NCI-H2196 treated with DMSO at 0.1 percent for 48 hours (cell line): ENCODE results near the gene LRCOL1.

Experiments
- DNase-seq: peaks from one replicate; lab custom pipeline; 2025; ENCODE audit not compliant: unreplicated experiment; lab: John Stamatoyannopoulos, UW

Gene LRCOL1

DNA sequence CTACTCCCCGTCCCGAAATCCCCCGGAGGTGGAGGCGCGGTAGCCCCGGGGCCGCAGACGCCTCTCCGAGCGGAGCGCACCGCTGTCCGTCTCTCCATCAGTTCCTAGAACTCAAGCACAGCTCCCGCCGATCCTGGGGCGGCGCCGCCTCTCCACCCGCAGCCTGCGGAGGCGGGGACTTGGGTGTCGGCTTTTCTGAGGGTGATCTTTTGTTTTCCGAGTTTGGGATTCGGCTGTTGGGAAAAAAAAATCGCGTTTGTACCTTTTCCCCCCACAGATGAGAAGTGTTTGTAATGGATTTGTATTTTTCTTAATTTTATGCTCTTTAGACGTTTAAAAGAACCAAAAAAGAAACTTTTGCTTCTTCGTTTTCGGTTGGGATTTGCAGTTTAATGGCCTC lies 26.6 kb downstream of the LRCOL1 start:
- DNase-seq: no peak

DNA sequence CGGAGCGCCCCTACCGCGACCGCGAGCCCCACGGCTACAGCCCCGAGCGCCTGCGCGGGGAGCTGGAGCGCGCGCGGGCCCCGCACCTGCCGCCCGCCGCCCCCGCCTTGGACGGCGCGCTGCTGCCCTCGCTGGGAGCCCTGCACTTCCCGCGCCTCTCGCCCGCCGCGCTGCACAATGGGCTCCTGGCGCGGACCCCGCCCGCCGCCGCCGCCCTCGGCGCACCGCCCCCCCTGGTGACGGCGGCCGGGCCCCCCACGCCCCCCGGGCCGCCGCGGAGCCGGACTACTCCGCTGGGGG lies 27.0 kb downstream of the LRCOL1 start:
- no peak for DNase-seq

DNA sequence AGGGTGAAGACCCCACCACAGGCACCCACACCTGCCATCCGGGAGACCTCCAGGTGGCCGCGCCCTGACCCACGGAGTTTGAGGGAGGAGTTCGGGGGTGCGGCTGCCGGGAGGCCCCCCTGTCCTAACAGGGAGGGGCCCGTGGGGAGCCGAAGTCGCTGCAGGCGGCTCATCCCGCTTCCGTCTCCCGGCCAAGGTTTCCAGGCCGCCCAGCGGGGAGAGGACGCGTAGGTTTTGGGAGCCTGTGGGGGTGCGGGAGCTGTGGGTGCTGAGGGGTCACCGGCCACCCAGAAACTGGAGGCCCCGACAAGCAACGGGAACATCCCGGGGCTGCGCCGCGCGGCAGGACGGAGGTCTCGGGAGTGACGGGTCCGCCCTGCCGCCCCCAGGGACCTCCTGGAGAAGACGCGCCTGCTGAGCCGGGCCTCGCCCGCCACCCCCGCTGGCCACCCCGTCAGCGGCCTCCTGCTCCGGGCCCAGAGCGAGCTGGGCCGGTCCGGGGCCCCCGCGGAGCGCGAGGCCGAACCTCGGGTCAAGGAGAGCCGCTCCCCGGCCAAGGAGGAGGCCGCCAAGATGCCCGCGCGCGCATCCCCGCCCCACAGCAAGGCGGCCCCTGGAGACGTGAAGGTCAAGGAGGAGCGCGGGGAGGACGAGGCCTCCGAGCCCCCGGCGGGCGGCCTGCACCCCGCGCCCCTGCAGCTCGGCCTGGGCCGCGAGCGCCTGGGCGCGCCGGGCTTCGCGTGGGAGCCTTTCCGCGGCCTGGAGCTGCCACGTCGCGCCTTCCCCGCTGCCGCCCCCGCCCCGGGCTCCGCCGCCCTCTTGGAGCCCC lies 27.6 kb downstream of the LRCOL1 start:
- no peak for DNase-seq

DNA sequence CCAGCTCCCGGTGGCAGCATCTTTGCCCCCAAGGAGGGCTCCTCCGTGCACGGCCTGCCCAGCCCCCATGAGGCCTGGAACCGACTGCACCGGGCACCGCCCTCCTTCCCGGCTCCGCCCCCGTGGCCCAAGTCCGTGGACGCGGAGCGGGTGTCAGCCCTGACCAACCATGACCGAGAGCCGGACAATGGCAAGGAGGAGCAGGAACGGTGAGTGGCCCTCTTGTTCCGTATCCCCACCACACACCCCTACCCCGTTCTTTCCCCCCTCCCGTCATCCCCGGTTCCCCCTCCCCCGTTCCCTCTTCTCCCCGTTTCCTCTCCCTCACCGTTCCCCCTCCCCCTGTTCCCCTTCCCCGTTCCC lies 28.3 kb downstream of the LRCOL1 start:
- no peak for DNase-seq

DNA sequence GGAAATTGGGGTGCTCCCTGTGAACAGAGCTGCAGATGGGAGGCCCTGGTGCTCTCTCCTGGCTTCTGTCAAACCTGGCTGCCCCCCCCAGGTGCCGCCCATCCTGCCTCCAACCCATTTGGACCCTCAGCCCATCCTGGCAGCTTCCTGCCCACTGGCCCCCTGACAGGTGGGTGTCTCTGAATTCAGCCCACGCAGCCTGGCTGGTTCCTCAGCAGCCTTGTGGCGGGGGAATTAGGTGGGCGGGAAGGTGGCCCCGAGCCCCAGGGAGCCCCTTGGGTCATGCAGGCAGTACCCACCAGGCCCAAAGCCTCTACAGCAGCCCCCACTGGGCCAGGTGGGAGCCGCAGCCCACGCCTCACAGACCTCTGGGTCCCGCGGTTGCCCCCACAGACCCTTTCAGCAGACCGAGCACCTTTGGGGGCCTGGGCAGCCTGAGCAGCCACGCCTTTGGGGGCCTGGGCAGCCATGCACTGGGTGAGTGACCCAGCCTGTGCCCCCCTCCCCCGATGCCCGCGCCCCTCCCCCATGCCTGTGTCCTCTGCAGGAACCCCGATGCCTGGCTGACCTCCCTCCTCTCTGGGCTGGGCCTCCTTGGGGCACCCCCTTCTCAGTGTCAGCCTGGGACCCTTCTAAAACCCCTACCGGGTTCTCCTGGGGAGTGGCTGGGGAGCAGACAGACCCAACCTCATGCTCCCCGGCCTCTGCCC lies 28.9 kb downstream of the LRCOL1 start:
- no peak for DNase-seq

DNA sequence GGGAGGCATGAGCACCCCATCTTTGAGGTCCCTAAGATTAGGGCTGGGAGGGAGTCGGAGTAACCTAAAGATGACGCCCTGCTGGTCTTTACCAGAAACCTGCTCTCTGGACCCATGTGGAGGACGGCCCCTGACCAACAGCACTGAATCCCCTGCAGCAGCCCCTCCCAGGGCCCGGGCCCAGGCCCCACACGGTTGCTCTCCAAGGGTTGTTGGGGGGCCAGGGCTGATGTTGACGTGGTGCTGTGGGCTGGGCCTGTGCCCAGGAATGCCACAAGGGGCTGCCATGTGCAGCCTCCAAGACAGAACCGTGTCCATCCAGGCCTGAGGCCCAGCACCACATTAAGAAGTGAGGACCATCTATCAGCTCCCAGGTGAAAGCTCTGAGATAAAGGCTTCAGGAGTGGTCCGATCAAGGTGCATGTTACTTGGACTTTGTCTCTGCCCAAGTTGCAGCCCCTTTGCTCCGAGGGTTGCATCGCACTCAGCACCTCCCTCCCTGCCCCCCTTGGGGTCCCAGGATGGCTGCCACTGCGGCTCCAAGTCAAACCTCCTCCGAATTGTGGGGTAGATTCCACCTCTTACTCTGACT lies 29.6 kb downstream of the LRCOL1 start:
- no peak for DNase-seq

DNA sequence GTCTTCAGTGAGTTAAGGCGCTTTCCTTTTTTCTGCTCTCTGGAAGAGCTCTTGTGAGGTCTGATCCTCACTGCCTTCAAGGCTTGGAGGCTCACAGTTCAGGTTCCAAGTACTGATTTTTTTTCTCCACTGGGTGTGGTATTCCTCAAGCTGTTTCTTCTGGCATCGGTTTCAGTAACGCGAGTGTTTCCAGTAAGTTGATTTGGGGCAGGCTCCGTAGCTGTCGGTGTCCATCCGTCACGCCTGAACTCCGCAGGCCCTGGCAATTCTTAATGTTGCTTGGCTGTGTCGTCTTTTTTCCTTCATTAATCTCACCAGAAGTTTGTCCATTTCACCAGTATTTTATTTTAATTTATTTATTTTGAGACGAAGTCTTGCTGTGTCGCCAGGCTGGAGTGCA lies 30.6 kb downstream of the LRCOL1 start:
- no peak for DNase-seq

DNA sequence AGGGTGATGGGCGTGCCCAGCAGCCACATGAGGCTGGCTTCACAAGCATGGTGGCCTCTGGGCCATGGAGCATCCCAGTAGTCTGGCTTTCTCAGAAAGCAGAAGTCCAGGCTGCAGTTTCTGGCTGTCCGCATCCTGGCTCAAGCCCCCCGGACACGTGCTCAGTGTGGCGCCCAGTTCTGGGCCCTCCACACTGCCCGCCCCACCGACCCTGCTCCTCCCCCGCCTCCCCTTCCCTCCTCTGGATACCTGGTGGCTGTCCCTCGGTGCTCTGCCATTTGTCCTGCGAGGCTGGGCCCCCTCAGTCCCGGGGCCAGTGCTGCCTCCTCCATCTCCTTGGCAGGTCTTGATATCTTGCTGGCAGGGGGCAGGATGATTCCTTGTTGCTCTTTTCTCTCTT lies 31.6 kb downstream of the LRCOL1 start:
- DNase-seq: no peak

DNA sequence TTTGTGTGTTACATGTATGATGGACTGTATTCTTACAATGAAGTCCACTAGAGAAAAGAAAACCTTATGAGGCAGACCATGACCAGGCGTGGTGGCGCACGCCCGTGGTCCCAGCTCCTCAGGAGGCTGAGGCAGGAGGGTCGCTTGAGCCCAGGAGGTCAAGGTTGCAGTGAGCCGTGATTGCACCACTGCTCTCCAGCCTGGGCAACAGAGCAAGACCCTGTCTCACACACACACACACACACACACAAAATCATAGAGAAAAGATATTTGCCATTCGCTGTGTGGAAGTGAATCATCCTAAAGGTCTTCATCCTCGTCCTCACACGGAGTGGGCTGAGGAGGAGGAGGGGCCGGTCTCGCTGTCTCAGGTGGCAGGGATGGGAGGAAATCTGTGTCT lies 32.3 kb downstream of the LRCOL1 start:
- DNase-seq: no peak

DNA sequence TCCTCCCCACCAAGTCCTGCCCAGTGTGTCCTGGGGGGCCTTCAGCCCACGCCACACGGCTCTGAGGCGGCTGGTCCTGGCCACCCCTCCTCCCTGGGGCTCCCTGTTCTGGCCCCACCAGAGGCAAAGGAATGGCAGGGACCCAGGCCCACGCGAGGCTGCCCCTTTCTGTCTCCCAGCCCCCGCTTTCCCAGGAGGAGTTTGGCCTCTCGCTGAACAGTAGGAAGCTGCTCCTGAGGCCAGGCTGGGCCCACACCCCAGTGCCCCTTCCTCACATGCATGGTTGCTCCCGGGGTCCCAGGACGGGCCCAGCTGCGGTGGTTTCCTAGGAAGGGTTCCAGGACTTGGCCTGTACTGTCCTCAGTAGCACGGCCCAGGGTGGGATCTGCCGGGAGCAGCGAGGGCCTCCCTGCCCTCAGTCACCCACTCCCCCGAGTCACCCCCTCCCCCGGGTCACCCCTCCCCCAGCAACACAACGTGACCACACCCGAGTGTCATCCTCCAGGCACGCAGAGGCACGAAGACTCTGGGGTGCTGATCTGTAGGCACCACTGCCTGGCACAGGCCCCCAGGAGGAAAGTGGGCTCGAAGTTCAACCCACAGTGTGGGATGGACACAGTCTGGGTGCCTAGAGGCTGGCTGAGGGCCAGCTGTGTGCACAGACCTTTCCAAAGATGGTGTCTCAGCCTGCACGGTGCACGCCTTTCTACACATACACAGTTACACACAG lies 33.0 kb downstream of the LRCOL1 start:
- no peak for DNase-seq

DNA sequence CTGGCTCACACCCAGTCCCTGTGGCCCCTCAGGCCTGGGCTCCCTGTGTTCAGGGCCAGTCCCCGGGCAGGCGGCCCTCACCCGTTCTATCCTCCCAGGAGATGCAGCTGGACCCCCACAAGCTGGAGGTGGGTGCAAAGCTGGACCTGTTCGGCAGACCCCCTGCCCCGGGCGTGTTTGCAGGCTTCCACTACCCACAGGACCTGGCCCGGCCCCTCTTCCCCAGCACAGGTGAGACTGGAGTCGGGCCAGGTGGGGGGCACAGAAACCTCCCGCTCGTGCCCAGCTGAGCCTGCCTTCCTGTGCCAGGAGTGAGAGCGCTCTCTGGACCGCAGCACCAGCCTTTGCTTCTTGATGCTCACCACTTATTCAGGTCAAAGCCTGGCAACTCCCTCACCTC lies 33.7 kb downstream of the LRCOL1 start:
- no peak for DNase-seq

DNA sequence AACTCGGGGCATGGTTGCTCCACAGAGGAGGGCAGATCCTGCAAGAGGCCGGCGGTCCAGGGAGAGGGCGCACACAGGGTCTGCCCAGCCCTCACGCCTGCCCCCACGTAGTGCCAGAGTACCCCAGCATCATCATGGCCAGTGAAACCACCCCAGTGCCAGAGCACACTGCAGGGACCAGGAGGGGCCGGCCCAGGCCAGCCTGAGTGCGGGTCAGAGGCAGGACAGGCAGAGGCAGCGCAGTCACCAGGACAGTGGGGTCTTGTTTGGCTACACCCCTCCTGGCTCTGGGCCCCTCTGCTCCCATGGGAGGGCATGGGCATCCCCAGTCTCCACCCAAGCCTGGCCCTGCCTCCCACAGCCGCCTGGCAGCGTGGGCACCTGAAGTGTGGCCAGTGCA lies 34.7 kb downstream of the LRCOL1 start:
- no peak for DNase-seq

DNA sequence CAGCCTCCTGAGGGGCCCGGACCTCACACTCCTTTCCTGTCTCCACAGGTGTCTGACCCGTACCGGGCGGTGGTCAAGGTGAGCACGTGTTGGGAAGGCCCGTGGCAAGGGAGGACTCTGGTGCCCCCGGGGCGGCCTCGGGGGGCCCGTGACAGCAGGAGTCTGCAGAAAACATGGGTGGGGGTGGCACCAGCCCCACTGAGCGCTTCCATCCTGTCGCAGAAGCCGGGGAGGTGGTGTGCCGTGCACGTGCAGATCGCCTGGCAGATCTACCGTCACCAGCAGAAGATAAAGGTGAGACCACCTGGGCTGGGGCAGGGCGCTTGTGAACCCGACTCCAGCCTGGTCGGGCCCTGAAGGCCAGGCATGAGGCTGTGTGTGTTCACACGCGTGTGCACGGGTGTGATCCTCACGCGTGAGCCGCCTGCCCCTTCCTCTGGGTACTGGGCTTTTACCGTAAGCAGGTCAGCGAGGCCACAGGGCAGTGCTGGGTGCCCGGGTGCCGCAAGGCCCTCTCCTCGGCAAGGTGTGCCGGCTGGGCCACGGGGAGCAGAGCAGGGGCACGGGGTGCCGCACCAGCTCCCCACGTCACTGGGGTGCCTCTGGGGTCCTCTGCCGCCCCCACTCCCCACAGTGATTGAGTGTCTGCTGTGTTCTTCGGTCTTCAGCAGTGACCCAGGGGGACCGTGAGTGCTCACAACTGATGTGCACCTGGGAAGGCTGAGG lies 35.9 kb downstream of the LRCOL1 start:
- no peak for DNase-seq

DNA sequence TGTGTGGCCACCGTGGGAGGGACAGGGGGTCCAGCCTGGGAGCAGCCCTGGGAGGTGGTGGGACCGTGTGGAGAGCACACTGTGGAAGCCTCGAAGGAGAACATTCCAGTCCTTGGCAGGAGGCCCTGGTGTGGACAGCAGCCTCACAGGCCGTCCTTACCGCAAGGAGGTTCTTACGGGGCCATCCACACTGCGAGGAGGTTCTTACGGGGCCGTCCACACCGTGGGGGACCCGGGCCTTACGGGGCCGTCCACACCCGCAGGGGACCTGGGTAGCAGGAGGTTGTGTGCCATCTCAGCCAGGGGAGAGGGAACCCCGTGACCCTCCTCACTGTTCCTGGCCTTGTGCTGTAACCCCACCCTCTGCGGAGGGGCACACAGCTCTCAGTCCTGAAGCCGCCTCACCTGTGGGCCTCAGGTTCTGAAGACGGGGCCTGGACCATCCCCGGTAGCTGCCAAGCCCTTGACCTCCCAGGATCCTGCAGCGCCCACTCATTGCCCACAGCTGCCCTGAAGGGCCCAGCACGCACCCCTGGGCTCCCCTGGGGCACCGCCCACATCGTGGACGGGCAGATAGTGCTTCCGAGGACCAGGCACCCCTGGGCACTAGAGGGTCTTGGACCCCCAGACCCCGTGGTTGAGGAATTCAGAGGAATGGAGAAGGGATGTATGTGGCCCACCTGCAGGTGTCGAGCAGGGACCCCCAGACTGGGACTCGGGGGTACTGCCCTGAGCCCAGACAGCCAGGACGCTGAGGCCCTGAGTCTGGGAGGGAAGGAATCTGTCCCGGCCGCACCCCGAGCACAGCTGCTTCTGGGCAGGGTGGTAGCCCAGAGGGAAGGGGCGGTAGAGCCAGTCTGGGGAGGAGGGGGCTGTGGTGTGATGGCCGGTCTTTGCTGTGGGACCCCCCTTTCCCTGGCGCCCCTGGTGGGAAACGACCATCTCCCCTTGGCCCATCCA lies 37.3 kb downstream of the LRCOL1 start:
- DNase-seq: no peak

DNA sequence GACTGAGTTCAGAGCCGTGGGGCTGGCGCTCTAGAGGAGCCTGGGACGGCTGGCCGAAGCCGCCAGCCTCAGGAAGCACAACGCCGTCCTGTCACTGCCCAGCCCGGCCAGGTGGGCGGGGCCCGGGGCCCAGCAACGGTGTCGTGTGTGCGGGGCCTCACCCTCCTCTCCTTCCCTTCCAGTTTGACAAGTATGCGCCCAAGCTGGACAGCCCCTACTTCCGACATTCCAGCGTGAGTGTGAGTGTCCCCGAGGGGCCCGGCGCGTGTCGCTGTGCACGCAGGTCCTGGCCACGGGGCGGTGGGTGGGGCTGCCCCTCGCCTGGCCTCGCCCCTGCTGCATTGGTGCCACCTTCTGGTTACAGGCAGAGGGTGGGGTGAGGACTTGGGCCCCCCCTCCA lies 38.3 kb downstream of the LRCOL1 start:
- no peak for DNase-seq

DNA sequence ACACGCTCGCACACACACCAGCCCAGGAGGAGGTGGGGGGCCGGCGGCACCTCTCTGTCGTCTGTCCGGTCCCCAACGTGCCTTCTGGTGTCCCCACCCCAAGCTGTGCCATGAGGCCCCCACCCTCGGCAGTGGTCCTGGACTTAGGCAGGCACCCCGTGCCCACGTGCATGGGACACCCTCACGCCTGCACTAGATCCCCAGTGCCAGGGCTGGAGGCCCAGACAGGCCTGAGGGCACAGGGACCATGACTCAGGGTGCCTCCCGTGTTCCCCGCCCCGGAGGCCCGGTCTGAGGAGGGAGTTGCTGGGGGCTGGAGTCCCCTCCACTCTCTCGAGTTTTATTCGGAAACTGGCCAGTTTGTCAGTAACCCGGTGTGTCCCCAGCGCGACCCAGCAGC lies 38.8 kb downstream of the LRCOL1 start:
- DNase-seq: no peak

DNA sequence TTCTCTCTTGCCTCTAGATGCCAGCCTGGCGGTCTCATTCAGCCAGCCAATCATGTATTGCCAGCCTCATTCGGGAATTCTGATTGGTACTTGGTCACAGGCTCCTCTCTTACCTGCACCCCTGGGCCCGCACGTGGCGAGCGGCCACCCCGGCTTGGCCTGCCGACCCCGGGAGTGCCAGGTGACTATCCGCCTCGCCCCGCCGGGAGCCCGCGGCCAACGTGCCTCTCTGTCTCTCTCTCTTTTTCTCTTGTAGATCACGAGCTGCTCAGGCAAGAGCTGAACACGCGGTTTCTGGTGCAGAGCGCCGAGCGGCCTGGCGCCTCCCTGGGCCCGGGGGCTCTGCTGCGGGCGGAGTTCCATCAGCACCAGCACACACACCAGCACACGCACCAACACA lies 39.3 kb downstream of the LRCOL1 start:
- DNase-seq: no peak

DNA sequence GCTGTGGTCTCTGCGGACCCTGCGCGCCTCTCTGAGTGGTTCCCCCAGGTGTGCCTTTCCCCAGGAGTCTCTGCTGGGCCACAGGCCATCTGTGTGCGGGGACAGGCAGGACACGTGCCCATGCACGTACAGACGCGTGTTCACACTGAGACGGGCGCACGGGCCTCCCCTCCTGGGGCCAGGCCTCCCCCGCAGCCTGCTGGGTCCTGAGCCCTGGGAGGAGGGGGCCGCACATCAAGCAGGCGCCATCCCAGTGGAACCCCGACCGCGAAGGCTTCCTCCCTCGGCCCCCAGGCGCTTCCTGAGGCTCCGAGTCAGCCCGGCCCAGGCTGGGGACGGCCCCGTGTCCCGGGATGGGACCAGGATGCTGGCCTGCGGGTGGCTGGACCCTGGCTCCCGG lies 39.7 kb downstream of the LRCOL1 start:
- DNase-seq: no peak

DNA sequence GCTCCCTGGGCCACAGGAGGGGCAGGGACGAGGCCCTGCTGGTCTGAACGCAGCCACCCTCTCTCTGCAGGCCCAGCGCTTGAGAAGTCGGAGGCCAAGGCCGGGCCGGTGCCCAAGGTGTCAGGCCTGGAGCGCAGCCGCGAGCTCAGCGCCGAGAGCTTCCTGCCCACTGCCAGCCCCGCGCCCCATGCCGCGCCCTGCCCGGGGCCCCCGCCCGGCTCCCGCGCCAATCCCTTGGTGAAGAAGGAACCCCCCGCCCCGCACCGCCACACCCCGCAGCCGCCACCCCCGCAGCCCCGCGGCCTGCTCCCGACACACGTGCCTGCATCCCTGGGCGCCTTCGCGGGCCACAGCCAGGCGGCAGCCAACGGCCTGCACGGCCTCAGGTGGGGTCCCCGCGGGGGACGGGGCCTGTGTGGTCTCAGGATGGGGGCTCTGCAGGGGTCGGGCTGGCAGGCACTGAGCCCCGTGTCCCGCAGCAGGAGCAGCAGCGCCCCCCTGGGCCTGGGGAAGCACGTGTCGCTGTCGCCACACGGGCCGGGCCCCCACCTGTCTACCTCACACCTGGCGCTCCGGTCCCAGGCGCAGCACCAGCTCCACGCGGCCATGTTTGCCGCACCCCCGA lies 40.4 kb downstream of the LRCOL1 start:
- no peak for DNase-seq
